GM06990 (cell line): ENCODE measurements around the gene GATA5.

ENCODE experiments used
- DNase-seq: peaks from one replicate; pipeline ENCODE4 v3.0.0-alpha.2; 2011; ENCODE audit not compliant: insufficient read length; ENCODE audit errors: extremely low read depth
- H3K27me3 ChIP-seq: replicated peaks from 2 replicates; pipeline ENCODE4 v1.6.0; 2011; ENCODE audit warnings: low read length; ENCODE audit not compliant: control insufficient read depth, insufficient read depth
- H3K36me3 ChIP-seq: 2 replicates; pipeline ENCODE4 v1.5.1; 2011; ENCODE audit warnings: low read length; ENCODE audit not compliant: control insufficient read depth, insufficient read depth
- H3K4me3 ChIP-seq: replicated peaks from 2 replicates; pipeline ENCODE4 v1.5.1; 2011; ENCODE audit warnings: low read depth, mild to moderate bottlenecking, control low read depth, low read length
- TF ChIP-seq, protein P1 (sequence below): IDR thresholded peaks from 2 replicates; pipeline ENCODE4 v1.5.1; 2011; ENCODE audit warnings: low read length, control low read depth, mild to moderate bottlenecking, inconsistent platforms; ENCODE audit not compliant: insufficient read depth, poor library complexity, severe bottlenecking

Gene GATA5

DNA sequence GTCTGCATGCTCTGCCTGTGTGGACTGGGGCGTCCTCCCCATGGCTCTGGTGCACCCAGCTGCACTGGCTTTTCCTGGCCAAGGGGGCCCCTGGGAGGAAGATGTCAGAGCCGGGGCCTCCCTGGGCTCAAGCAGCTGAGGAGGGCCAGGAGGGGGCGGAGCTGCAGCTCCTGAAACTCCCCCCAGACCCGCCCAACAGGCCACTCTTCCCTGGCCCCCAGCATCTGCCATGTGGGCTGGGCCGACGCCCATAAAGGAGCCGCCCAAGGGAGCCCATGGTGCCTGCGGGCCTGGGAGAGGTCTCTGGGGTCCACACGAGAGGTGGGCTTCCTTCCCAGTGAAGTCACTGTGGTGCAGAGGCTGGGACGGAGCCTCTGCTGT is 52.5 kb downstream of the GATA5 start:
- H3K4me3 ChIP-seq, result no peak overlapping the region
- TF ChIP-seq, protein P1, sequence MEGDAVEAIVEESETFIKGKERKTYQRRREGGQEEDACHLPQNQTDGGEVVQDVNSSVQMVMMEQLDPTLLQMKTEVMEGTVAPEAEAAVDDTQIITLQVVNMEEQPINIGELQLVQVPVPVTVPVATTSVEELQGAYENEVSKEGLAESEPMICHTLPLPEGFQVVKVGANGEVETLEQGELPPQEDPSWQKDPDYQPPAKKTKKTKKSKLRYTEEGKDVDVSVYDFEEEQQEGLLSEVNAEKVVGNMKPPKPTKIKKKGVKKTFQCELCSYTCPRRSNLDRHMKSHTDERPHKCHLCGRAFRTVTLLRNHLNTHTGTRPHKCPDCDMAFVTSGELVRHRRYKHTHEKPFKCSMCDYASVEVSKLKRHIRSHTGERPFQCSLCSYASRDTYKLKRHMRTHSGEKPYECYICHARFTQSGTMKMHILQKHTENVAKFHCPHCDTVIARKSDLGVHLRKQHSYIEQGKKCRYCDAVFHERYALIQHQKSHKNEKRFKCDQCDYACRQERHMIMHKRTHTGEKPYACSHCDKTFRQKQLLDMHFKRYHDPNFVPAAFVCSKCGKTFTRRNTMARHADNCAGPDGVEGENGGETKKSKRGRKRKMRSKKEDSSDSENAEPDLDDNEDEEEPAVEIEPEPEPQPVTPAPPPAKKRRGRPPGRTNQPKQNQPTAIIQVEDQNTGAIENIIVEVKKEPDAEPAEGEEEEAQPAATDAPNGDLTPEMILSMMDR, result no peak
- H3K36me3 ChIP-seq, result no peaks in the 10 kb centered on the region
- H3K27me3 ChIP-seq, result no peaks in the 10 kb centered on the region; the same call in 1 of the 2 replicates
- DNase-seq, result no peak

DNA sequence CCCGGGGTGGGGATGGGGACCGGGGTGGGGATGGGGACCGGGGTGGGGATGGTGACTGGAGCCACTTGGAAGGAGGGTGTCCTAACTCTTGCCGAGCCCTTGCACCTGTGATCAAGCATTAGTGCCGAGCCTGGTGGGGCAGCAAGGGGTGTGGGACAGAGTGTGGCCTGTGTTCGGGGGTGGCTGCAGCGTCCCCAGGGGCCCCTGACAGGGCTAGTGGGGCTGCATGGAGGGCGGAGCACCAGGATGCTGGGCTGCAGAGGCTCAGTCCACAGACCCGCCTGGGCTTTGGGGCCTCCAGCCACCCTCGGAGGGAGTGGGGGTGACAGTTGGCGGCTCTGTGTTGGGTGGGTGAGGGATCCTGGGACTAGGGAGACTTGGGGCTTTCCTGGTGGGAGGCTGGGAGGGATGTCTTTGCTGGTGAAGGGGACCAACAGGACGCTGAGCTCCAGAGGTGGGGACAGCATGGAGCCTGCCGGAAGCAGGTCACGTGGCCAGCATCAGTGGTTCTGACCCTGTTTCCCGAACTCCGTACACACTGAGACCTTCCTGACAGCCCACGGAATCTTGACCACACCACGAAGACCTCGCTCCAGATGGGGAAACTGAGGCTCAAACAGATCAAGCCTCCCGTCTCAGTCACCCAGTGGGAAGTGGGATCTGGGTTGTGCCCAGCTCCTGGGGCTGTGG is 53.0 kb downstream of the GATA5 start:
- Histone ChIP-seq H3K27me3 (no peaks in the 10 kb centered on the region; the same call in 1 of the 2 replicates), H3K36me3 (no peaks in the 10 kb centered on the region), H3K4me3 (no peak overlapping the region)
- no peak for DNase-seq
- TF ChIP-seq, protein P1, result no peak

DNA sequence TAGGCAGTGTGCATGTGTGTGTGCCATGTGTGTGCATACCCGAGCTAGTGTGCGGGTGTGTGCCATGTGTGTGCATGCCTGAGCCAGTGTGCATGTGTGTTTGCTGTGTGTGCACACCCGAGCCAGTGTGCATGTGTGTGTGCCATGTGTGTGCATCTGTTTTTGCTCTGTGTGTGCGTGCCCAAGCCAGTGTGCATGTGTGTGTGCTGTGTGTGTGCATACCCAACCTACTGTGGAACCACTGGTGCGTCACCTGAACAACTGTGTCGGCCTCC is 54.1 kb downstream of the GATA5 start:
- no peaks in the 10 kb centered on the region for H3K36me3 ChIP-seq
- TF ChIP-seq, protein P1, result no peak
- no peak overlapping the region for H3K4me3 ChIP-seq
- no peaks in the 10 kb centered on the region; the same call in 1 of the 2 replicates for H3K27me3 ChIP-seq
- DNase-seq, result no peak

DNA sequence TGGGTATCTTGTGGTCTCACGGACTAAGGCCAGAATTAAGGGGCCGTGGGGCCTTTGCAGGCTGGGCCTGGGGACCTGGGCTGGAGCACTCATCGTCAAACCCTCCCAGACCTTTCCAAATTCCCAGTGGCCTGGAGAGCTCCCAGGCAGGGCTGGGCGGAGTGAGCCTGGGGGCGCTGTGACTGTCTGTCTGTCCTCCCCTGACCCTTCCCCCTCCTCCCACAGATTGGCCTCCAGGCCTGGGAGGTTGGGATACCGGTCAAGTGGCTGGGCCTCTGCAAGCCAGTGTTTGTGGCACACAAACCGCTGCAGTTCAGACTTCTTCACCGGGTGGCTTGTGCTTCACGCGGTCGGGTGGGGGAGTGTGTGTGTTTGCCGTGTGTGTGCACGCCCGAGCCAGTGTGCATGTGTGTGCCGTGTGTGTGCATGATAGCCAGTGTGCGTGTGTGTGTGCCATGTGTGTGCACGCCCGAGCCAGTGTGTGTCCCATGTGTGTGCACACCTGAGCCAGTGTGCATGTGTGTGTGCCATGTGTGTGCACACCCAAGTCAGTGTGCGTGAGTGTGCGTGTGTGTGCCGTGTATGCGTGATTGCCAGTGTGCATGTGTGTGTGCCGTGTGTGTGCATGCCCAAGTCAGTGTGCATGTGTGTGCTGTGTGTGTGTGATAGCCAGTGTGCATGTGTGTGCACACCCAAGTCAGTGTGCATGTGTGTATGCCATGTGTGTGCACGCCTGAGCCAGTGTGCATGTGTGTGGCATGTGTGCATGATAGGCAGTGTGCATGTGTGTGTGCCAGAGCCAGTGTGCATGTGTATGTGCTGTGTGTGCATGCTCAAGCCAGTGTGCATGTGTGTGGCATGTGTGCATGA is 54.7 kb downstream of the GATA5 start:
- H3K36me3 ChIP-seq, result no peaks in the 10 kb centered on the region
- H3K4me3 ChIP-seq, result no peak overlapping the region
- TF ChIP-seq, protein P1, result no peak
- no peaks in the 10 kb centered on the region; the same call in 1 of the 2 replicates for H3K27me3 ChIP-seq
- DNase-seq, result no peak

DNA sequence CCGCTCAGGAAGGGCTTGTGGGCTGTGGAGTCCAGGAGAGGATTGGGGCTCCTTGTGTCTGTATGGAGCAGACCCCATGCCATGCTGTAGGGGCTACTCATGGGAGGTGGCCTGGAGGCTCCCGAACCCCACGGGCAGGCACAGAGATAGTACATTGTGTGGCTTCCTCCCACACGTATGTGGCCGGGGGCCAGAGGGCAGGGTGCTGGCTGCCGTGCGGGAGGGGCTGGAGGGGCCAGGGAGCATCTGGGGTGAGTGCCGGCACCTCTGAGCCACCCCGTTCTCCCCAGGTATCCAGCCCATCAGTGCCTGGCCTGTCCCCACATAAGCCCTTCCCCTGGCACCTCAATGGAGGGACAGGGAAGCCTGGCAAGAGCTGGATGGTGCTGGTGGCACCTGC is 56.0 kb downstream of the GATA5 start:
- DNase-seq, result no peak
- Histone ChIP-seq H3K36me3 (no peaks in the 10 kb centered on the region), H3K4me3 (no peak overlapping the region), H3K27me3 (no peaks in the 10 kb centered on the region; the same call in 1 of the 2 replicates)
- TF ChIP-seq, protein P1, result no peak
